Measurements from ENCODE around the gene RAI1.
"Not testable (repeated sequence)": the region's sequence is repeated elsewhere in the genome, so short reads cannot be mapped to it uniquely, and the experiment has no call there.

Gene RAI1

DNA sequence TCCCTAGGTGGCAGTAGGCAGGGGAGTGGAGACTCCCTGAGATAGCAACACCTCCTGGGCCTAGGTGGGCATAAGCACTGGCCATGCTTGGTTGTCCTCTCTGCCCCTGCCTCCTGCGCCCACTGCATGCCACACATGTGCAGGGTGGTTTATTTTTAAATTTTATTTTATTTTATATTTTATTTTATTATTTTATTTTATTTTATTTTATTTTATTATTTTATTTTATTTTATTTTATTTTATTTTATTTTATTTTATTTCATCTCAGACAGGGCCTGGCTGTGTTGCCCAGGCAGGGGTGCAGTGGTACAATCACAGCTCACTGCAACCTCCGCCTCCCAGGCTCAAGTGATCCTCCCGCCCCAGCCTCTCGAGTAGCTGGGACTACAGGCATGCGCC is 126.9 kb downstream of the RAI1 start:
- not testable (repeated sequence) for DNase-seq

DNA sequence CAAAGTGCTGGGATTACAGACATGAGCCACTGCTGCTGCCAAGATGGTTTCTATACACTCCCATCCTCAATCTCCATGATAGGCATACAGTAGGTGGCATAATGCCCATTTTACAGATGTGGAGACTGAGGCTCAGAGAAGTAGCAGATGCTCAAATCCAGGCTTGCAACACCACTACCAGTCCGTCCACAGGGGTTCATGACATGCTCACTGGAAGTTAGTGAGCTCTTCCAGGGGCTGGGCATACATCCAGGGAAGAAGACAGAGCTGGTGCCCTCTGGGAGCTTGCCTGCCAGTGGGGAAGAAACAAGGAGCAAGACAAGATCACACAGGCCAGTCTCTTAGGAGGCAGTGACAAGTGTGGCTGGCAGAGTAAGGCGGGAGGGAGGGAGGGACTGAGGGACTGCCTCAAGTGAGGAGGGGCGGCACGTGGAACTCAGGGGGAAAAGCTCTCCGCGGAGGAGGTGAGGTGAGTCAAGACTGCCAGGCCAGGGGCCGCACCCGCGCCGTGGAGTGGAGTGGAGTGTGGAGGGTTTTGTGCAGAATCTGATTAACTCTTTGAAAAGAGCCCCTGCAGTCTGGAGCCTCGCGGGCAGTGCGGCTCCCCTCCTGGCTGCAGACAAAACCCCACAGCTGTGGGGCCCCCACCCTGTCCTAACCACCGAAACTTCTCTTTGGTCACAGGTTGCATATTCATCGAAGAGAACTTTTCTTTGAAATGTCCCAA is 127.6 kb downstream of the RAI1 start:
- no peak for DNase-seq

DNA sequence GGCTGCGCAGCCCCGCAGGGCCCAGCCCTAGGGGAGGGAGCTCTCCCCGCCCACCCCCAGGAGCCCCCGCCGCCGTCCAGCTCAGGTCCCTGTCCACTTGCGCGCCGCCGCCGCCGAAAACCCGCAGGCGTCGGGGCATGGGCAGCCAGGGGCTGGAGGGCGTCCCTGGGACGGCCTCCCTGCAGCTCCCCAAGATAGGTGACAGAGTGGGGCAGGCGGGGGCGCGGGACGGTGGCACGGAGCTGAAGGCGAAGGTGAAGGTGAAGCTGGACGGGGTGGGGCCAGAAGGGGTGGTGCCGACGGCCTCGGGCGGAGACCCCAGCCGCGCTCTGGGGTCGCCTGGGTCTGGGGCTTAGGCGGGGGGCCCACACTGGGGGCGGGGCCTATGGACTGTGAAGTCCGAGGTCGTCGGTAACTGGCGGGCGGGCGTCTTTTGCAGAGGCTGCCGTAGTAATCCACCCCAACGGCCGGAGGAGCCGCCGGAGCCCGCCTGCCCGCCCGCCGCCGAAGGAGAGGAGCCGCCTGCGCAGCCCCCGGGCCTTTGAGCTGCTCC is 128.3 kb downstream of the RAI1 start:
- no peak for DNase-seq

DNA sequence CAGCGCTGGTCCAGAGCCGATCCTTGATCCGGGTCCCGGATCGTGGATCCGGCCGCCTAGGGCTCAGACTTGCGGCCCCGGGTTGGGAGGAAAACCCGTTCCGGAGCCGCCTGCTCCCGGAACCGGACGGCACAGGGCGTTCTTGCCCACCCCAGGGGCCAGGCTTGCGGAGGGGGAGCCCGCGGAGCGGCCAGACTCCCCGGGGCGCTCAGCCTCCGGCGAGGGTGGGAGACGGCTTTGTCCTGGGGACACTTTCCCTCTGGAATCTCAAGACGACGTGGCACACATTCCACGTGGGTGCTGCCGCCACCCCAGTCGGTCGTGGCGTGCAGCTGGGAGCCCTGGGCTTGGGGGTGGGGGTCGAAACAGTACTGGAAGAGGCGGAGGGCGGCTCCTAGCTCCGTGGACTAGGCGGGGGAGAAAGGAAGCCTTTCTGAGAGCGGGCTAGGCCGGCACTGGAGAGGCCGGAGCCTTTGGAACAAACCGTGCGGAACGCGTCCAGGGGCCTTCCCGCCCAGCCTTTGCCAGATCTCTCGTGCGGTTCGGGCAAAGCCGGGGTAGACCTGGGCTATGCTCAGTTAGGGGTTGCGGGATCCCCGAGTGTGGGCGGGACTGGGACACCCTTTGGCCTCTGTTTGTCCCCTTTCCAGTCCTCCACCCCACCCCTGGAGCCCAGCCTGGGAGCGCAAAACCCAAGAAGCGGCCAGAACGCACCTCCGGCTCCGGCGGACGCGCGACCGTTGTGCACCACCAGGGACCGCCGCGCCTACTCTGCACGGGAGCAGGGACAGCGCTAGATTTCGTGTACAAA is 129.0 kb downstream of the RAI1 start:
- no peak for DNase-seq

DNA sequence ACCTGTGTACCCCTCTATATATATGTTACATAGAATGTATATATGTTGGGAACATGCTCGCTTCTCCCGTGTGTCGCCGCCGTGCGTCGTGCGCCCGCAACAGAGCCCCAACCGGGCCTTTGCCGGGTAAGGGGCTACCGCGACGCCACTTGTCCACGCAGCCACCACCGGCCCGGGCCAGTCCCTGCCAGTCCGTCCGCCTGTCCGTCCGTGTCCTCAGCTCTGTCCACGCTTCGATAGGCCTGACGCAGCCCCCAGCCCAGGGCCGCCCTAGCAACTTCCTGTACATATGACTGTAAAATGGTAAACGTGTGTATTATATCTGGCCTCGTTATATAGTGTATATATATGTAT is 129.6 kb downstream of the RAI1 start:
- DNase-seq: no peak

DNA sequence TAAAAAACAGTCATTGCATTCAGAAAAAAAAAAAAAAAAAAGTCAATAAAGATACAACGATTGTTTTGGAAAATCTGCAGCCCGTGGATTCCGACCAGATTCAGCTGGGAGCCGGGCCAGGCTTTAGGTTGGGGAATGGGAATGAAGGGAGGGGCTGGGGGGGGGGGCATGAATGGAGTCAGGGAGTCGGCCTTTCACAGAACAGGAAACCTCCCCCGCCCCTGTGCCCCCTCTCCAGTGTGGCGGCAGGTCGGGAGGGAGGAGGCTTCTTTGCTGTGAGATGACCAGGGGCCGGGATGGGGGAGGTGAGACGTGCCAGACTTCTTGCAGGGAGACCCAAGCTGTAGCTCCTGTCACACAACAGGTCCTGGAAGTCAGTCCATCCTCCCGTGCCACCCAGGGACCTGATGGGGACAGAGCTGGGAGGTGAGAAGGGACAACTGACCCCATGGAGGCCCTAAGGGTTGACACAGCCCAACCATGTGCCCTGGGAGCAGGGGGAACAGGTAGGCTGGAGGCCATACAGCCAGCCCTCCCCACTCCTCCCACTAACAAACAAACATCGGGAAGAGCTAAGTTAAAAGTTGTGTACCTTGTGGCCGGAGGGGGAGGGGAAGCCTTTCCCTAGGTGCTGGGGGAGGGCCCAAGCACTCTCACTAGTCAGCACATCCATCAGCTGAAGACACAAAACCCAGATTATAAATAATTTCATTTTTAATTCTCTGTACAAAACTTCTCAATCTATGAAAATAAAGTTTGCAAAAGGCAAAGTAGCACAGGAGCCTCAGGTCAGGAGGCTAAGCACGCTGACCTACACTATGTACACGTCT is 130.3 kb downstream of the RAI1 start:
- DNase-seq: no peak

DNA sequence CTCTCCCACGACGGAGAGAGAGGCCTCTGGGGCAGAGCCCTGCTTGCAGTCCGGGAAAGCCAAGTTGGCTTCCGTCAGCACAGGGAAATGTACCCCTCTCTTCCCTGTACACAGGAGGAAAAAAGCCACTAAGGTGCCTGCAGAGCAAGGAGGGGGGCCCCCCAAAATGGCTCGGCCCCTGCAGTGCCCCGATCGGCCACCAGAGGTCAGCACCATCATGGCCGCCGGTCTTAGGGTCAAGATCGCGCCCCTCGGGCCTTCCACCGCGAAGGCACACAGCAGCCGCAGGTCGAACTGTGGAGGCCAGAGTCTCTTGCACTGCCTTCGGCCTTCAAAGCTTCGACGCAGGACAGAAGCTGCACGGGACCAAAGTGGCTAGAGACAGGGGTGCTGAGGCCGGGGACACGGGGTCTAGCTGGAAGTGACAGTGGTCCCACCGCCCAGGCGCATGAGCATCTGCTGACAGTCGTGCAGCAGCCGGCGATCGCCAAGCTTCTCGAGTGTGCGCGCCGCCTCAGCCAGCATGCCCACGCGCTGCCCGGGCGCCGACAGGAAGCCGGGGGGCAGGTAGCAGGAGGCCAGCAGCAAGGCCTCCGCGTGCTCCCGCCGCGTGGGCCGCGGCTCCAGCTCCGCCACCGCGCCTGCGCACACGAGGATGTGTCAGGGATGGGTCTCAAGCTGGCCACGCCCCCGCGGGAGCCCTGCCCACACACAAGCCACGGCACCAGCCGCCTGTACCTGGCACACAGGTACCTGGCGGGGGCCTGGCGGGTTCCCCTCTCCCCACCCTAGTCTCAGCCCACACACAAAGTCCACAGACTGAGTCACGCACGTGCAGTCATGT is 131.2 kb downstream of the RAI1 start:
- DNase-seq: no peak

DNA sequence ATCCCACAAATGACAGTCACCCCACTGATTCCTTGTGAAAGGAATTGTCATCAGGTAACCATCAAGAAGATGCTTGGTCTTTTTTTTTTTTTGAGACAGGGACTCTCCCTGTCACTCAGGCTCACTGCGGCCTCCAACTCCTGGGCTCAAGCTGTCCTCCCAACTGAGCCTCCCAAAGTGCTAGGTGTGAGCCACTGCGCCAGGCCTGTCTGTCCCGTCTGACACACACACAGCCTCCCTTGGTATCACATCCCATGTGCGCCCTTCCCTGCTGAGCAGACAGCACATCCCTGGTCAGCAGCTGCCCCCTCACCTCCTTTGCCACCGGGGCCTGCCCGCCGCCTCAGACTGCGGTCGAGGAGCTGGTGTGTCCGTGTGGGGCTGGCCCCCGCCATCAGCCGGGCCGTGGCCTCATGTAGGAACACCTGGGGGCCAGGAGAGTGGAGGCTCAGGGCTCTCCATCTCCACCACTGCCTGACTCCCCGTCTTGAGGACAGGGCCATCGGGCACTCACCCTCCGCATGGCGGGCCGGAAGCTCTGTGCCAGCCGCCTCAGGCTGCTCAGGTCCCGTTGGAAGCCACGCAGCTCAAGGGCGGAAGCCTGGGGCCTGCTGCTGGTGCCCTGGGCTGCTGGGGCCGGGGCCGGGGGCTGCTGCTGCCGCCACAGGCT is 131.9 kb downstream of the RAI1 start:
- no peak for DNase-seq

DNA sequence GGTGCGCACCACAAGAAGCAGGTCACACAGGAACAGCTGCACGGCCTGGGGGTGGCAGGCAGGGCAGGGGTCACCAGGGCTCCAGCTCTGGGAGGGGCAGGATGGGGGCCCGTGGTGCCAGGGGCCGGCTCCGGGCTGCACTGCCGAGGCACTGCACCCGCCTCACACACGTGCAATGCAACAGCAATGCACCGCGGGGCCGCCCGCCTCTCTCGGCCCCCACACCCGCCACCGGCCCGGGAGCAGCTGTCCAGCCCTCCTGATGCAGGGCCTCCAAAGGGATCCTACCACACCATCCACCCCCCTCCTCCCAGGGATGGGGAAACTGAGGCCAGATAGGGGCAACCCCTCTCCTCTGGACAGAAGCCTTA is 132.5 kb downstream of the RAI1 start:
- DNase-seq: no peak

DNA sequence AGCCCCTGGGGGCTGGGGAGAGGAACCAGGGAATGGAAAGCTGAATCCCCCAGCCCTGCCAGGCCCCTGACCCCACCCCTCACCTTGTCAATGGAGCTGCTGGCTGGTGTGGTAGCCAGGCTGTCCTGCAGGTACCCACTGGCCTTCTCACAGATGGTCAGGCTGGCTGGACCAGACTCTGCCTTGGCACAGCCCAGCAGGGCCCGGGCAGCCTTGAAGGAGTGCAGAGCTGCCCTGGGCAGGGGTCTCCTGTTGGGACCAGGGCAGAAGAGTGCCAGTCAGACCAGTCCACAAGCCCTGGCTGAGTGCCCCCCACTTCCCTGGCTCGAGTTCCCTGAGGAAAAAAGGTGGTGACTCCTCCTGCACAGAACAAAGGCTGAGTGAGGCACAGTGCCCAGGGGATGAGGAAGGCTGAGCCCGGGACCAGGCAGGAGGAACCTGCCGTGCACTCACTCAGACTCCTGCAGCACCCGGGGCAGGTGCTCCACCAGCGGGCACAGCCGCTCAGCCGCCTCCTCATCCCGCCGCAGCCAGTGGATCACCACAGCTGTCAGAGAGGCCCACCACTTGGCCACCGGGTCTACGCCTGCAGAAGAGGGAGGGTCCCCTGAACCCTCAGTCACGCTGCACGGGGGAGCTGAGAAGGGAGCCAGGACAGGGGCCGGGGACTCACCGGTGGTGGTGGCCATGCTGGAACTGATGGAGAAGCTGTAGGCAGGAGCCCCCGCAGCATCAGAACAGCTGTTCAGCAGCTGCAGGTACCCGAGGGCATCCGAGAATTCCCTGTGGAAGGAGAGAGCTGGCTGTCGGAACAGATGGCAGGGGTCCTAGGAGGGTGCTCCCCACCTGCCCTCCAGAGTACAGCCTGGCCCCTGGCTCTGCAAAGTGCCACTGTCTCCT is 133.2 kb downstream of the RAI1 start:
- peak; percentile 63 for DNase-seq

DNA sequence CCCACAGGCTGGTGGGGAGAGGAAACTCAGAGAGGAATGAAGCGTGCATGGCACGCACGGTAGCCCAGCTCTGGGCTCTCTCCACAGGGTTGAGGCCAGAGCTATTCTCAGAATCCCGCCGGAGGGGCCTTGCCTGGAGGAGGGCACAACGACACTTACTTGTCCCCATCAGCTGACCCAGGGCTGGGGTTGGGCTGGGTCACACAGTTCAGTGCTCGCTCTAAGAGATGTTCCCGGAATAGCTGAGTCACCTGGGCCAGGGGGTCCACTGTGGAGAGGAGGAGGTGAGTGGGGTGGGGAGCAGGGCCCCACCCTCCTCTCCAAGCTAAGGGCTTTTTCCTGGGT is 133.8 kb downstream of the RAI1 start:
- no peak for DNase-seq

DNA sequence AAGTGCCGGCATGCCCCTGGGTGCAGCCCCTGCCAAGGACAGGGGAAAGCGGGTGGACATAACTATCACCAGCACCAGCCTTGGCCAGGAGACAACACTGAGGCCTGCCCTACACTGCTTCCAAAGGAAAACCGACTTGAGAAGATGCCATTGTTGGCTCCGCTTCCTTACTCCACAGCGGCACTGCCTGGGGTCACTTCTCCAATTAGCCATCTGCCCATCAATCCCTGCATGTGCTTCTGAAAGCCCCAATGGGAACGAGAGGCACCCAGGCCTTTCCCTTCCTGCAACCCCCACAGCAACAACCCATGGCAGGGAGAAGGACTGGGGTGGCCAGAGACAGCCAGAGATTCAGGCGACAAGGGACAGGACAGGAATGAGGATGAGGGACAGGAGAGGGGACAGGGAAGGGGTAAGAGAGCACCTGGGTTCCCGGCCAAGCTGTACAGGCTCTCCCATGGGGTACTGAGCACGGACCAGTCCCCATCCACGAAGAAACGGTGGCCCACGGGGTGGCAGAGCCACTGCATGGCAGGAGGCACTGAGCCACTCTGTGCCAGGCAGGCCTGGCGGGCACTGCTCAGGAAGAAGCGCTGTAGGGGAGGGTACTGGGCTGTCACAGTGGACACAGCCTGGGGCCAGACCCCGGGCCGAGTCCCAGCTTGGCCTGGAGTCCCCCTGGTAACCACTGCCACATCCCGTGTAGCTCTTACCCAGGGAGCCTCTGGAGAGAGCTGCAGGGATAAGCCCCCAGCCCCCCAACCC is 134.4 kb downstream of the RAI1 start:
- no peak for DNase-seq

DNA sequence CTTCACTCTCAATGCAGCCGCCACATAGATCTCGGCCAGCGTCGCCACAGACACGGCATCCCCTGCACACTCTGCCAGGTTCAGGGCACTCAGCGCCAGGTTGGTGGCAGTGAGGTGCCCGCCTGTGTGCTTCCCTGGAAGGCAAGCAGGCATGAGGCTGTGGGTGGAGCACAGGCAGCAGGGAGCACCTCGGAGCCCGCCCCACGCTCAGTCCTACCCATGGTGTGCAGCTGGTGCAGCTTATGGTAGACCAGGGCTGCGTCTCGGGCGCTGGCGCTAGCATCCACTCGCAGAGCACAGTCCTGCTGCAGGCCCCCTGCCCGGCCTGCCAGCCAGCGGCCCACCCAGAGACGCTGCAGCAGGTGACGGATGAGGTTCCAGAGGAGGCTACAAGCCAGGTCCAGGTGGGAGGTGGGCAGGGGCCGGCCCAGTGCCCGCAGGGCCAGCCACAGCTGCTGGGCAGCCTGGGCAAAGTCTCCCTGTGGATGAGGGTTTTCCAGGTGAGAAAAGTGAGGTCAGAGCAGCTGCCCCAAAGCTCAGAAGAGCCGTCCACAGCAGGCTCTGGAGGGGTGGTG is 135.1 kb downstream of the RAI1 start:
- peak; percentile 88 for DNase-seq

DNA sequence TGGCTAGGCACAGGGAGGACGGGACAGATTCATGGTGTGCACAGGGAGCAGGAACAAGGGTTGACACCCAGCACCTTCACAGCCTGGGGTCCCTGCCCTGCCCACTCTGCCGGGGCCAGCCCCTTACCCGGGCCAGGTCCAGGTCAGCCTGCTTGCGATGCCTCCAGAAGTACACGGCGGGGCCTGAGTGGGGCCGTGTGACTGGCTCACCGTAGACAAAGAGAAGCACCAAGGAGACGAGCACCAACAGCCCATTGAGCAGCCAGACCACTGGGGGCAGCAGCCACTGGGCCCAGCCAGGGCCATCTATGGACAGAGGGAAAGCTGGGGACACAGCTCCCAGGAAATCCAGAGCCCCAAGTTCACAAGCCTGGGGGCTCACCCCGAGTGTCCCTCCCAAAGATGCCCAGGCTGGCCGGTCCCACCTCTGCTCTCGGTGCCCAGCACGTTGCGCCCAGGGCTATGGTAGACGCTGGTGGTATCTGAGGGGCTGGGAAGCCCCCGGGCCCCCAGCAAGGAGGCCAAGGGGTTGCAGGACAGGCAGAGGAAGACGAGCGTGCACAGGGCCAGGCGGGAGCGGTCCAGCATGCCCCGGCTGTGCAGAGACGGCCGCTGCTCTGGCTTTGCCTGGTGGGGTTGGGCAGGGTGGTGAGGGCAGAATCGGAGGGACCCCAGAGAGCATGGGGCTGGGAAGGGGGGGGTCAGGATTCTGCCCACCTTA is 135.7 kb downstream of the RAI1 start:
- DNase-seq: no peak

DNA sequence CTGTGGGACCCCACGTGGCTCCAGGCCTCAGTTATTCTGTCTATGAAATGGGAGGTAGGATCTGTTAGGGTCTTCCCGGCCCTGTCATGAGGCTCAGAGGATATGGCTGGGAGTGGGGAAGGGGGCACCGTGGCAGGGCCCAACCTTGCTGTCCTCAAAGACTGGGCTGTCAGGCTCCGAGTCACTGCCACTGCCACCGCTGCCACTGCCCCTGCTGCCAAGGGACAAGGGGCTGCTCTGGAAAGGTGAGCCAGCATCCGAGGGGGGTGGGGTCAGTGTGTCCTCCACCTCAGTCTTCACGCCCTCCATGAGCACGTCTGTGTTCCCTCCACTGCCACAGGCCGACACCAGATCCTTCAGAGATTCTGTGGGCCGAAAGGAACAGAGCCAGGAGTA is 136.3 kb downstream of the RAI1 start:
- no peak for DNase-seq

DNA sequence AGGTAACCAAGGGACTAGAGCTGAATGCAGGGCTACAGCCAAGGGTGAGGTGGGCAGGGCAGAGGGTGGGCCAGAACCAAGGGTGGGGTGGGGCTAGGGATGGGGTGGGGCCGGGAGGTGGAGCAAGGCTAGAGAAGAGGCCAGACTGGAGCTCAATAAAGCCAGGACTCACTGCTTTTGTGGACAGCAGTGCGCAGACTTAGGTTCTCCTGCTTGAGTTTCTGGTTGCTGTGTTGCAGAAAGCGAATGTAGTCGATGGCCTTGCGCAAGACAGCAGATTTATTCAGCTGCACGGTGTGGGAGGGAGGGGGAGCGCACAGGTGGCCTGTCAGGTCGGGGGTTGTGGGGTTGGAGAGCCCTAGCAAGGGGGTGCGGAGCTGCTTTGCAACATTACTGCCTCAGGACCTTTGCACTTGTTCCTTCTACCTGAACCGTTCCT is 136.8 kb downstream of the RAI1 start:
- no peak for DNase-seq

DNA sequence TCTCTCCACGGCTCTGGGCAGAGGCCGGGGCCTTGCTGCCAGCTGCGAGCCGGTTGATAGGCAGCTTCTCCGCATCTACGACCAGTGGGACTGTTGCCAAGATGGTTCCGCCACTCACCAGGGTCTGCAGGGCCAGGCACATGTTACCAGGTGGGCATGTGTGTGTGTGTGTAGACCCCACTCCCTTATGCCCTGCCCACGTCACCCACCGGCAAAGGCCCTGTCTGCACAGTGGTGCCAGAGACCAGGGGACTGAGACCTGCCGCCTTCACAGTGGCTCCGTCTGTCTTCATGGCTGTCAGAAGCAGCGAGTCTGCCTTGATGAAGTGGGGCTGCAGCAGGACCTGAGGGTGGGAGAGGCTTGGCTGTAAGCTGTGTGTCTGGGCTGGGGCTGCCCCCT is 137.9 kb downstream of the RAI1 start:
- DNase-seq: no peak

DNA sequence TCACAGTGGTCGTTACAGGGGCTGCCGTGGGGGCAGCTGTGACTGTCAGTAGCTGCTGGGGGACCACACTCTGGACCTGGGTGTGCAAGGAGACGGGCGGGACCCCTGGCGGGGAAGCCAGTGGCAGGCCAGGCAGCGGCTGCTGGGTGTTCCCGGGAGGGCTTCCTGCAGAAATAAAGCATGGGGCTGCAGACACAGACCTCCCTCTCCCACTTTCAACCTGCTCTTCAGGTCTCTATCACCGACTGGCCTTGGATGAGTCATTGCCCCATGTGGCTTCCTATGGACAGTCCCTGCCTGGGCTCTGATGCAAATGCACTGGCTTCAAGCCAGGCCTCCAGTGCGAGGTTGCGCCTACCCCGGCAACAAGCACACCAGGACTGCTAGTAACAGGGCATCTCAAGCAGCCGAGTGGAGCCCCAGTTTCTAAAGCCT is 138.3 kb downstream of the RAI1 start:
- no peak for DNase-seq

DNA sequence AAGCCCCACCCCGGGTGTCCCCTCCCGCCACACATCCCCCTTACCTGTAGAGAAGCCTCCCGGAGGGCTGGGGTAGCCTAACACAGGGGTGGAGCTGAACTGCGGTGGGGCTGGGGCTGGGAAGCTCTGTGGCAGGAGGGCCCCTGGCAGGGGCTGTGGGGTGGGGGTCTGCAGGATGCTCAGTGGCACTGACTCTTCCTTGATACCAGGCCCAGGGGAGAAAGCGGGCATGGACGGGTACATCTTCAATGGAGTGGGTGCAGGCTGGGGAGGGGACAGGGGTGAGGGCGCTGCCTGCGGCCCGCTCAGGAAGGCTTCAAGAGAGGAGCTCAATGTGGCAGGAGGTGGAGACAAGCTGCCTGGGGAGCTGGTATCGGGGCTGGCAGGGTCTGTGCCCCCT is 138.8 kb downstream of the RAI1 start:
- no peak for DNase-seq
